Activated naive CD4-positive, alpha-beta T cell treated with anti-CD3 and anti-CD28 coated beads for 36 hours (primary cell): Measurements from ENCODE around the gene TMA7. TPM values are rescaled to one million over a fixed set of nuclear protein-coding genes. Genes with fewer than 3 reads are reported as not detected.

Source experiments
- CTCF ChIA-PET: fragments of 350-600 bp; sonication (Branson Sonifier 250); formaldehyde crosslinking; loops from one replicate; lab custom pipeline; 2021; ENCODE audit warnings: antibody characterized with exemption; lab: Charles Lee
- DNase-seq: peaks from one replicate; pipeline ENCODE4 v3.0.0-alpha.2; 2020
- H3K27ac Mint-ChIP-seq: one replicate; pipeline ENCODE4 v1.8.0; 2021; ENCODE audit warnings: mild to moderate bottlenecking, mixed read lengths
- H3K27me3 Mint-ChIP-seq: one replicate; pipeline ENCODE4 v1.8.0; 2021; ENCODE audit warnings: low read depth, mixed read lengths
- H3K36me3 Mint-ChIP-seq: one replicate; pipeline ENCODE4 v1.8.0; 2021; ENCODE audit warnings: low read depth, mixed read lengths
- H3K4me1 Mint-ChIP-seq: one replicate; pipeline ENCODE4 v1.8.0; 2021; ENCODE audit warnings: low read depth, mixed read lengths
- H3K4me3 Mint-ChIP-seq: one replicate; pipeline ENCODE4 v1.8.0; 2021; ENCODE audit warnings: mild to moderate bottlenecking, moderate library complexity, mixed read lengths
- H3K9me3 Mint-ChIP-seq: one replicate; pipeline ENCODE4 v1.8.0; 2021; ENCODE audit warnings: mixed read lengths
- intact Hi-C: fragments of 100-400 bp; cut with micrococcal nuclease; formaldehyde crosslinking; loops from one replicate; pipeline ENCODE4 v1.15.1; 2023
- total RNA-seq, 2 experiments: library from RNA; stranded (reverse); gene quantifications; one replicate each; pipeline ENCODE4 v1.2.3, GENCODE V29; 2021

Gene TMA7
- total RNA-seq, 2 experiments from 2014 or later, result 319 to 353 TPM

DNA sequence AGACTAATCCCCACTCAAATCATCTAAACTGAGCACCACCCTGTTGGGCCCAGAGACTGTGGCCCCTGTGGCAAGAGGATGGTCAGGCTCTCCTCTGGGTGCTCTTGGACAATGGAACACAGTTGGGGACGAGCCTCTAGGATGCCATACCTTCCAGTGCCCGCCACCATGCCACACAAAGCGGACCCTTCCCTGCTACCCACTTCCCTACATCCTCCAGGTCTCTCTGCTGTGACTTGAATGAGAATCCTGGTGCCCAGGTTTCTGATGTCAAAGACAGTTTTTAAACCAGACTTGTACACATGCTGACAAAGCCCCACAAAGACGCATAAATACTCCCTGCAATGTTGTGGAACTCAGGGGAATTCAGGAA lies 4.8 kb upstream of the TMA7 start:
- no peak for DNase-seq
- Mint-ChIP-seq H3K27ac (no peak overlapping the region), H3K36me3 (peaks cover 21% of the 10 kb centered on the region), H3K4me3 (no peak overlapping the region), H3K4me1 (peaks cover 39% of the 10 kb centered on the region), H3K27me3 (no peaks in the 10 kb centered on the region), H3K9me3 (no peaks in the 10 kb centered on the region)
- intact Hi-C loops, result no loop called here
- CTCF ChIA-PET, result interaction anchor here (0.5 to 6.1 kb wide), 41 partner anchors 8 to 484 kb away, joined by 3 to 162 read pairs (median 7); partner anchors contain the start of genes ATRIP, CDC25A, PFKFB4 and SLC26A6

DNA sequence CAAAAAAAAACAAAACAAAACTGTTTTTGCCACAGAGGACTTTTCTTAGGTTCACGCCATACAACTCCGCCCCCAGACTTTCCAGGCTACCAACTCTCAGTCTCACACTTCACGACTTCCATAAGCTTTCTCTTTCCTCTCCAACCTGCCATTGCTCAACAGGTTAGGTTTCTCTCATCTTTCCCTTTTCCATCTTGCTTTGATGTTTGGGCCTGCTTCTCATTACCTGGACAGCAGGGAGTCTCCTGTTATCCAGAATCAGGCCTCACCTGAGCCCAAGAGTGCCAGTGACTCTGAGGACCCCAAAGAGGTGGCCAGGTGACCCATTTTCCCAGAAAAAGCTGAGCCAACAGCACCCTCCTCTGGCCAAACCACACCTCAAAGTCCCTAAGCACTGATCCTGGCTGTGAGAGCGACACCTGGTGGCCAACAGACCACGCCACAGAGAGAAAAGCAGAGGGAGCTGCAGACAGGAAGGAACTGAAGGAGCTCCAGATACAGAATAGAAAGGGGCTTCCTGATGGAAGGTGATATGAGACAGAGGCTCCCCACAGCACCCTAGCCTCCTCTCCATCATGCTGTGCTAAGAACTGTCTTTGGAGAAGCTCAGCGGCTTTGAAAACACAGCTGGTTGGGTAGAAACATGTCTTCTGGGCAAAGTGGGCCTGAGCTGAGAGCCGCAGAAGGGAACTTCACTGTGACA lies 4.1 kb upstream of the TMA7 start:
- DNase-seq, result peak; percentile 92
- intact Hi-C loops, result loop anchor here (1.0 kb wide), 3 partner anchors 35 to 204 kb away; no protein-coding TSS in a partner anchor
- peaks cover 38% of the 10 kb centered on the region for H3K4me1 Mint-ChIP-seq
- no peaks in the 10 kb centered on the region for H3K27me3 Mint-ChIP-seq
- no peak overlapping the region for H3K27ac Mint-ChIP-seq
- peaks cover 26% of the 10 kb centered on the region for H3K36me3 Mint-ChIP-seq
- no peaks in the 10 kb centered on the region for H3K9me3 Mint-ChIP-seq
- CTCF ChIA-PET, result interaction anchor here (0.5 to 6.1 kb wide), 82 partner anchors 9 to 656 kb away, joined by 3 to 162 read pairs (median 5); partner anchors contain the start of genes ATRIP, CDC25A, PFKFB4 and SHISA5
- H3K4me3 Mint-ChIP-seq, result no peak overlapping the region

DNA sequence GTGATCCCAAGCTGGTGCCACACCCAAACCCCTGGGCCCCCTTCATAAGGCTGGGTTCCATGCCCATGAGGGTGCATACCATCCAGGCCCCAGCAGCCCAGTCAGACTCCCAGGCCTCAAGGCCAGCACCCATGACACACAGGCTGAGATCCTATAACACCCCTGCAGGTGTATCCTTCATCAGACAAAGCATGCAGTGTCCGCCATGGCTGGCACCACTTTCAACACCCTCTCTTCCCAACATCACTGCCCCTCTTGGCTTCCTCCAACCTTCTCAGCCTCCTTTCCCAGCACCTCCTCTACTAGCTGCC lies 3.6 kb upstream of the TMA7 start:
- H3K27me3 Mint-ChIP-seq, result no peaks in the 10 kb centered on the region
- no peak overlapping the region for H3K4me3 Mint-ChIP-seq
- H3K27ac Mint-ChIP-seq, result no peak overlapping the region
- DNase-seq, result no peak
- no peaks in the 10 kb centered on the region for H3K9me3 Mint-ChIP-seq
- intact Hi-C loops, result loop anchor here (1.0 kb wide), 3 partner anchors 35 to 204 kb away; no protein-coding TSS in a partner anchor
- CTCF ChIA-PET, result interaction anchor here (0.5 to 6.1 kb wide), 78 partner anchors 9 to 655 kb away, joined by 3 to 162 read pairs (median 5); partner anchors contain the start of genes ATRIP, CDC25A, PFKFB4 and SHISA5
- peaks cover 40% of the 10 kb centered on the region for H3K4me1 Mint-ChIP-seq
- peaks cover 25% of the 10 kb centered on the region for H3K36me3 Mint-ChIP-seq

DNA sequence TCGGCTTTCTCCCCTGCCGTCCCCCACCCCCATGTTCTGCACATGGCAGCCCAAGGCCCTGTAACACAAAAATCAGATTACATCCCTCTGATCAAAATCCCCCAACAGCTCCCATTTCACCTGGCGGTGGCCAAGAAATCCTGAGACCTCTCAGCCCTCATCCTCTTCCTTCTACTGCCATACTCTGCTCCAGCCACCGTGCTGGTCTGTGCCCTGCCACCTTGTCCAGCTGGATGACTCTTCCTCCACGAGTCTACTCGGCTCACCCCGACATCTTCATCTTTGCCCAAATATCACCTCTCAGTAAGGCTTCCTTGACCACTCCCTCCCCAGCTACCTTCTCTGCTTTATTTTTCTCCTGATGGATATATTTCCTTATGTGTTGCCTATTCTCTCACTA lies 3.2 kb upstream of the TMA7 start:
- CTCF ChIA-PET, result interaction anchor here (0.8 to 6.1 kb wide), 38 partner anchors 8 to 243 kb away, joined by 3 to 162 read pairs (median 9); partner anchors contain the start of genes ATRIP, PFKFB4, SHISA5 and SLC26A6
- no peak overlapping the region for H3K4me3 Mint-ChIP-seq
- no peaks in the 10 kb centered on the region for H3K9me3 Mint-ChIP-seq
- H3K36me3 Mint-ChIP-seq, result peaks cover 25% of the 10 kb centered on the region
- DNase-seq, result no peak
- peaks cover 44% of the 10 kb centered on the region for H3K4me1 Mint-ChIP-seq
- intact Hi-C loops, result loop anchor here (1.0 kb wide), 3 partner anchors 36 to 205 kb away; no protein-coding TSS in a partner anchor
- no peaks in the 10 kb centered on the region for H3K27me3 Mint-ChIP-seq
- no peak overlapping the region for H3K27ac Mint-ChIP-seq

DNA sequence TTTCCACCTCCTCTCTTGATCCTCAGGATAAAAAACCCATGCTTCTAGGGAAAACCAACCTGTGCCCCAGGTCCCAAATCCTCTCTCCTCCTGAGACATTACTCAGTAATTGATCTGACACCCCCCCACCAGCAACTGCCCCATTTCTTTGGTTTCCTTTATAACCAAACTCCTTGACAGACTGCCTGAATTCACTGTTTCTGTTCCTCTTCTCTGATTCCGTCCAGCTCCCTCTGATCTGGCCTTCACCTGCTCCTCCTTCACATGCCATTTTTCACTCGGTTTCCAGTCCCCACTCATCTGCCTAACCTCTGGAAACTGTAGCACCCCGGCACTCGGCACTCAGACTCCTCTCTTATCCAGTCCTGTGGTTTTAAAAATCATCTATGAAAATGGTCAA lies 2.2 kb upstream of the TMA7 start:
- H3K36me3 Mint-ChIP-seq, result peaks cover 31% of the 10 kb centered on the region
- no peak overlapping the region for H3K4me3 Mint-ChIP-seq
- no peak for DNase-seq
- no peak overlapping the region for H3K27ac Mint-ChIP-seq
- CTCF ChIA-PET, result interaction anchor here (2.8 to 6.1 kb wide), 3 partner anchors 17 to 118 kb away, joined by 38 to 162 read pairs (median 72); partner anchors contain the start of gene PFKFB4
- peaks cover 51% of the 10 kb centered on the region for H3K4me1 Mint-ChIP-seq
- H3K27me3 Mint-ChIP-seq, result no peaks in the 10 kb centered on the region
- intact Hi-C loops, result no loop called here
- H3K9me3 Mint-ChIP-seq, result no peaks in the 10 kb centered on the region

DNA sequence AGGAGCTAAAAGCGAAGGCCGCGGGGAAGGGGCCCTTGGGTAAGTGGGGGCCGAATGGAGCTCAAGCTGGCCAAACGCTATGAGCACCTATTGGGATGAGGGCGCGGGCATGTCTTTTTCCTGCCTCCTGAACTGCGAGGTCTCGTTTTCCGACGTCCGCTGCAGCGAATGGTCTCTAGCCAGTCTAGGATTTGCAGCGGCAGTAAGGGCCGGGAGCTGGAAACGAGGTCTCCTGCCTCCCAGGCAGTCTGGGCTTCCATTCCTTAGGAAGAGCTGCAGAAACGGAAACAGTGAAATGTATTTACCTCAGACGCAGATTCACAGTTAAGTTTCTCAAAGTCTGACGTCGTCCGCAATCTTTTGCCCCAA lies 517 bp downstream of the TMA7 start:
- CTCF ChIA-PET, result interaction anchor here (0.8 to 2.3 kb wide), 6 partner anchors 10 to 200 kb away, joined by 3 to 15 read pairs (median 5); partner anchors contain the start of genes PLXNB1 and ZNF589
- H3K36me3 Mint-ChIP-seq, result peaks cover 31% of the 10 kb centered on the region
- peak overlapping the region; percentile 96 for H3K27ac Mint-ChIP-seq
- intact Hi-C loops, result loop anchor here (1.0 to 10.0 kb wide), 7 partner anchors 32 to 252 kb away; partner anchors contain the start of genes CDC25A, PFKFB4, SLC26A6 and ZNF589
- DNase-seq, result no peak
- H3K9me3 Mint-ChIP-seq, result no peaks in the 10 kb centered on the region
- no peaks in the 10 kb centered on the region for H3K27me3 Mint-ChIP-seq
- peak overlapping the region; percentile 93 for H3K4me3 Mint-ChIP-seq
- H3K4me1 Mint-ChIP-seq, result peaks cover 42% of the 10 kb centered on the region

DNA sequence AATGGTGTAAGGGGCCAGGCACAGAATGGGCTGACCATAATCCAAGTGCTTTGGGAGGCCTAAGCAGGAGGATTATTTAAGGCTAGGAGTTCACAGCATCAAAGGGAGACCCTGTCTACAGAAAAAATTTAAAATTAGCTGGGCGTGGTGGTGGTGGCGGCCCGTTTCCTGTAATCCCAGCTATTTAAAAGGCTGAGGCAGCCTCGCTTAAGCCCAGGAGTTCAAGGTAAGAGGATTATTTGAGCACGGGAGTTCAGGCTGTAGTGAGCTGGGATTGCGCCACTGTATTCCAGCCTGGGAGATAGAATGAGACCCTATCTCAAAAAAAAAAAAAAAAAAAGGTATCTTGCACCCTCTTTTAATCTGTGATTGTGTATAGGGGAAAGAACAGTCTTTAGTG lies 1.9 kb downstream of the TMA7 start:
- no peak for DNase-seq
- Mint-ChIP-seq H3K9me3 (no peaks in the 10 kb centered on the region), H3K27ac (peak overlapping the region; percentile 96), H3K4me3 (peak overlapping the region; percentile 93), H3K4me1 (peaks cover 52% of the 10 kb centered on the region), H3K36me3 (peaks cover 31% of the 10 kb centered on the region), H3K27me3 (no peaks in the 10 kb centered on the region)
- intact Hi-C loops, result loop anchor here (2.0 to 10.0 kb wide), 4 partner anchors 31 to 193 kb away; partner anchors contain the start of genes PFKFB4 and SLC26A6
- CTCF ChIA-PET, result interaction anchor here (0.6 to 2.1 kb wide), 3 partner anchors 41 to 66 kb away, joined by 3 to 7 read pairs (median 4); no protein-coding TSS in a partner anchor

DNA sequence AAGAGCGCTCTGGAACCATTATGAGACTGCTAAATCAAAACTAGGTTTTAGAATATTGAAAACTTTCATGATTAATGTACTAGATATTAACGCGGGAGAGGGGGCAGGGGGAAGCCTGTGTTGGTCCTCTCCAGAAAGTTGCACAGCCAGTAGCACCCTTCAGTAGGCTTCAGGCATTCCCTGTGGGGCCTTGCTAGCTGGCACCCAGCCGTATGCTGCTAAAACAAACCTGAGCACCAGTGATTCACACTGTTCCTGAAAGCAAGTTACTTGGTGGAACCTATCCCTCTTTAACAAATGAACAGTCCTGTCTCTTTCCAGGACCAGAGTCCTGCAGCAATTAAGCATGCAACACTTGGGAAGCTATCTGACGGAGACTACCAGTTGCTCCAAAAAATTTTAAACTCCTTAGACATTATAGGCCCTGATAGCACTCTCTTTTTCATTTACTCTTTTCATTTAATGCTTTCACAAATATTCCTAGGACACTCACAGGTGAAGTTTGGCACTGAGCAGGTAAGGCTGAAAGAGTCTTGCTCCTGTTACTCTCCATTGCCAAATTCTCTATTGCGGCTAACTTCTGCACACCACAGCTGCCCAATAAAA lies 5.3 kb downstream of the TMA7 start:
- intact Hi-C loops, result loop anchor here (5.0 to 10.0 kb wide), 2 partner anchors 189 to 217 kb away; partner anchors contain the start of genes CELSR3 and SLC26A6

DNA sequence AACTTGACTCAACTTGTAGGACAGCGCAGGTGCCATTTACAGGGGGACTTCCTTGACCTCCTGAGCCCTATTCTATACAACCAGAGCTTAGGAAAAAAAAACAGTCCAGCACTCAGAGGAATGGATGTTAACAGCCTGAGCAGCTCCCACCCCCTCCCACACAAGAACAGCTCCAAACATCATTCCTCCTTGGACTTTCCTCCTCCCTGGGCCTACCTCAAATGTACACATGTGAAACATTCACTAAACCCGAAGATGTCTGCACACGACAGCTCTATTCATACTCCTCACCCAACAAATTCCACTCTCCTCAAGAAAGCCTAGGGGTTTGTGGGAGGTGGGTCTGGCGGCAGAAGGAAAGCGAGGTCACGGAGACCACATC lies 6.0 kb downstream of the TMA7 start:
- CTCF ChIA-PET, result interaction anchor here (0.8 to 3.6 kb wide), 7 partner anchors 10 to 111 kb away, joined by 3 to 45 read pairs (median 5); no protein-coding TSS in a partner anchor

More for the DNA sequence above, 5.3 kb downstream of the TMA7 start:
- Mint-ChIP-seq H3K9me3 (no peaks in the 10 kb centered on the region), H3K27me3 (no peaks in the 10 kb centered on the region), H3K27ac (no peak overlapping the region), H3K36me3 (peaks cover 29% of the 10 kb centered on the region), H3K4me3 (peak overlapping the region; percentile 87), H3K4me1 (peaks cover 51% of the 10 kb centered on the region)
- CTCF ChIA-PET, result interaction anchor here (0.8 to 3.6 kb wide), 8 partner anchors 9 to 112 kb away, joined by 3 to 45 read pairs (median 5); no protein-coding TSS in a partner anchor
- DNase-seq, result no peak

DNA sequence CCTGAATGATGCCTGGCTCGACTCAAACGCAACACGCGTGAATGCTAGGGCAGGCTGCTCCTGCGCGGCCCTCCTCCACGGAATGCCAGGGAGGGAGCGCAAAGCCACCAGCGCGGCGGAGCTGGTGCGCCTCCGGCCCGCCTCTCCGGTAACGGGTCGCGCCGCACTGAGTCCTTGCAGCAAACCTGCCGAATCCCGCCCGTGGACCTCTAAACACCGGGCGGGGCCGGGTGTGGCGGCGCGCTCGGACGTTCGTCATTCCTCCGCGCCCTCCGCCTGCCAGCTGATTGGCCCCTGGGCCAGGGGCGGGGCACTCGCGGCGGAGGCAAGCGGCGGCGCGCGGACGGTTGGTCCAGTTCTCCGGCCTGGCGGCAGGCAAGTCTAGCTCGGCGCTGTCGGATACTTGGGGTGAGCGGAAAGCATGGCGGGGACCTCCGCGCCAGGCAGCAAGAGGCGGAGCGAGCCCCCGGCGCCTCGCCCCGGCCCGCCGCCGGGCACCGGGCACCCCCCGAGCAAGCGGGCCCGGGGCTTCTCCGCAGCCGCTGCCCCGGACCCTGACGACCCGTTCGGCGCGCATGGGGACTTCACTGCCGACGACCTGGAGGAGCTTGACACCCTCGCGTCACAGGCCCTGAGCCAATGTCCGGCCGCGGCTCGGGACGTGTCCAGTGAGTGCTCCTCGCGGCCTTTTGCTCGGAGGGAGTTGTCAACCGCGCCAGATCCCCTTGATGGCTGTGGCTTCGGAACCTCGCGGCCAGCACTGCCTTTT lies 6.6 kb downstream of the TMA7 start, which contains the start of gene ATRIP:
TSS of gene ATRIP (plus strand) at position 313 of the 769 bp plus-strand sequence. CDS start at position 422, 109 bp downstream.
- intact Hi-C loops, result loop anchor here (5.0 to 10.0 kb wide), 2 partner anchors 188 to 216 kb away; partner anchors contain the start of genes CELSR3 and SLC26A6
- CTCF ChIA-PET, result interaction anchor here (0.6 to 3.6 kb wide), 7 partner anchors 10 to 390 kb away, joined by 3 to 45 read pairs (median 5); no protein-coding TSS in a partner anchor
- Mint-ChIP-seq H3K9me3 (no peaks in the 10 kb centered on the region), H3K27me3 (no peaks in the 10 kb centered on the region), H3K4me1 (peaks cover 41% of the 10 kb centered on the region), H3K4me3 (peak within 1 kb of the TSS; percentile 87), H3K36me3 (peaks cover 22% of the 10 kb centered on the region), H3K27ac (peak within 1 kb of the TSS; percentile 77)
- peak; percentile 88 for DNase-seq

More for the DNA sequence above, 6.0 kb downstream of the TMA7 start:
- Mint-ChIP-seq H3K4me3 (peak overlapping the region; percentile 87), H3K9me3 (no peaks in the 10 kb centered on the region), H3K27ac (peak overlapping the region; percentile 77), H3K4me1 (peaks cover 45% of the 10 kb centered on the region), H3K27me3 (no peaks in the 10 kb centered on the region), H3K36me3 (peaks cover 25% of the 10 kb centered on the region)
- no peak for DNase-seq
- intact Hi-C loops, result loop anchor here (5.0 to 10.0 kb wide), 2 partner anchors 189 to 216 kb away; partner anchors contain the start of genes CELSR3 and SLC26A6

DNA sequence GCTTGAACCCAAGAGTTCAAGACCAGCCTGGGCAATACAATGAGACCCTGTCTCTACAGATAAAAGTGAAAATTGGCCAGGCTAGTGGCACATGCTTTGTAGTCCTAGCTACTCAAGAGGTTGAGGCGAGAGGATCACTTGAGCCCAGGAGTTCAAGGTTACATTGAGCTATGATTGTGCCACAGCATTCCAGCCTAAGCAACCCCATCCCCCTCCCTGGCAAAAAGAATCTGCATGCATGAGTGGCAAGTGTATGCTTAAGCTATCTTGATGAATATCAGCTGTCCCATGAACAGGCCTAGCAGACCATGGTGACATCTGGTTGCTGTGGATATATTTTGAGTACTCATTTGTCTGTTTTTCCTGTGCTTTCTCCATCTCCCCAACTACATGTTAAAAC lies 11.2 kb downstream of the TMA7 start:
- intact Hi-C loops, result no loop called here
- Mint-ChIP-seq H3K4me3 (no peak overlapping the region), H3K27me3 (no peaks in the 10 kb centered on the region), H3K4me1 (peaks cover 22% of the 10 kb centered on the region), H3K27ac (no peak overlapping the region), H3K9me3 (no peaks in the 10 kb centered on the region), H3K36me3 (peaks cover 25% of the 10 kb centered on the region)
- CTCF ChIA-PET, result interaction anchor here (0.6 to 6.5 kb wide), 4 partner anchors 11 to 39 kb away, joined by 3 to 38 read pairs (median 4); no protein-coding TSS in a partner anchor
- no peak for DNase-seq
